Lung (tissue), 12 donors: ENCODE measurements around the gene TAS1R2. TPM values are rescaled to one million over a fixed set of nuclear protein-coding genes. Genes with fewer than 3 reads are reported as not detected.

Source experiments
- ATAC-seq: fragments of 200-7000 bp; cut with Tn5 transposase; one replicate; pipeline ENCODE4 v1.9.1; 2020; ENCODE audit warnings: moderate number of reproducible peaks; ENCODE audit not compliant: insufficient read depth, low FRiP score
- DNase-seq, 3 donors: peaks; one replicate each; pipeline ENCODE4 v3.0.0-alpha.2; 2013 to 2017
- H3K27ac ChIP-seq, 2 donors: one replicate each; pipeline ENCODE4 v1.5.1; 2013; ENCODE audit warnings: mild to moderate bottlenecking in 2 of 2, moderate library complexity in 2 of 2, control low read depth in 1 of 2, inconsistent platforms in 1 of 2, low read depth in 1 of 2, low read length in 1 of 2
- H3K27me3 ChIP-seq, 3 donors: one replicate each; pipeline ENCODE4 v1.5.1; 2013; ENCODE audit warnings: low read length in 2 of 3; ENCODE audit not compliant: control insufficient read depth in 3 of 3, insufficient read depth in 3 of 3
- H3K36me3 ChIP-seq, 4 donors: one replicate each; pipeline ENCODE4 v1.5.1; 2013; ENCODE audit warnings: low read length in 4 of 4, mild to moderate bottlenecking in 1 of 4, moderate library complexity in 1 of 4; ENCODE audit not compliant: control insufficient read depth in 4 of 4, insufficient read depth in 4 of 4
- H3K4me1 ChIP-seq, 5 donors: one replicate each; pipeline ENCODE4 v1.5.1; 2013; ENCODE audit warnings: low read length in 5 of 5, mild to moderate bottlenecking in 2 of 5, moderate library complexity in 1 of 5; ENCODE audit not compliant: control insufficient read depth in 5 of 5, insufficient read depth in 5 of 5
- H3K4me3 ChIP-seq: one replicate; pipeline ENCODE4 v1.5.1; 2013; ENCODE audit warnings: mild to moderate bottlenecking, control low read depth, moderate library complexity
- H3K9ac ChIP-seq, 2 donors: one replicate each; pipeline ENCODE4 v1.5.1; 2013; ENCODE audit warnings: low read length in 2 of 2, control low read depth in 1 of 2; ENCODE audit not compliant: insufficient read depth in 1 of 2
- H3K9me3 ChIP-seq, 4 donors: one replicate each; pipeline ENCODE4 v1.5.1; 2013; ENCODE audit warnings: low read length in 3 of 4, mild to moderate bottlenecking in 1 of 4, moderate library complexity in 1 of 4; ENCODE audit not compliant: control insufficient read depth in 4 of 4, insufficient read depth in 3 of 4
- WGBS, 2 donors: extraction: QIAGEN DNeasy Blood & Tissue Kit; methylation state at CpG; one replicate each; pipeline ENCODE4 v1.1.7; 2013; 5-methylcytosine and 5-hydroxymethylcytosine counted together
- polyA plus RNA-seq, 2 donors: library from polyadenylated mRNA; stranded (reverse); fragments of 200-250 nt; gene quantifications; one replicate each; pipeline ENCODE4 v1.2.1, GENCODE V29; 2013
- total RNA-seq, 2 donors: library from RNA; depleted of rRNA in 1 of 2; stranded (reverse); fragments of >200 nt in 1 of 2; gene quantifications; one replicate each; pipeline ENCODE4 v1.2.1, GENCODE V29; 2014 to 2021
- TF ChIP-seq, protein P1 (sequence below): IDR thresholded peaks from 2 replicates; pipeline ENCODE4 v1.5.1; 2012; ENCODE audit warnings: mild to moderate bottlenecking; ENCODE audit errors: control extremely low read depth, extremely low read depth
- donor health status: control.
- donor health status: control.
- donor health status: Bipolar disorder and iron deficiency.
- donor health status: healthy.
- donor health status: DM: yes; HTN: yes; CAD: no.

Gene TAS1R2
- total and polyA plus RNA-seq, 4 donors, result not detected

DNA sequence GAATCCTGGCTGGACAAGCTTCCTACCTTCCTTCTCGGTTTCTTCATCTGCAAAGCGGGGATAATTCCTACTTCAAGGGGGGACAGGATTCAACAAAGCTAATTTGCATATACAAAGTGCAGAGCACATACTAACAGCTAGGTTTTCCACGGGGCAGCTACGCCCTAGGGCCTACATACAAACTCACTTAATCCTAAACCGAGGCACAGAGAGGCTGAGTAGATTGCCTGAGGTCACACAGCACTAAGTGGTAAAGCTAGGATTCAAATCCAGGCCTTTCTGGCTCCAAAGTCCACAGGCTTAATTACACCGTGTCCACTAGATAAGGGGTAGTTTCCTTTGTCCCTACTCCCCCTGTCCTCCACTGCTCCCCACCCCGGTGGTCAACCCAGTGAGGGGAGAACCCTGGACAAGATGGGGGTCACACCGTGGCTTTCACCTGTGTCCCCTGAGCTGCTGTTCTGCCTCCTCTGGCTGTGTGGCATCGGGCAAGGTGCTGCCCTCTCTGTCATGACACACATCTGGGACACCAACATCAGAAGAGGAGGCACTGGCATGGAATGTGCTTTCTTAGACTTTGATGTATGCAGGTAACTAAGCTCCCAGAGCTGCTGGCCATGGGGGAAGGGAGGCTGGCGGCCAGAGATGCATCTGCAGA is 44.5 kb downstream of the TAS1R2 start:
- peaks cover 0 to 4% (median 0%) of the 10 kb centered on the region in 5 donors for H3K4me1 ChIP-seq
- TF ChIP-seq, protein P1, sequence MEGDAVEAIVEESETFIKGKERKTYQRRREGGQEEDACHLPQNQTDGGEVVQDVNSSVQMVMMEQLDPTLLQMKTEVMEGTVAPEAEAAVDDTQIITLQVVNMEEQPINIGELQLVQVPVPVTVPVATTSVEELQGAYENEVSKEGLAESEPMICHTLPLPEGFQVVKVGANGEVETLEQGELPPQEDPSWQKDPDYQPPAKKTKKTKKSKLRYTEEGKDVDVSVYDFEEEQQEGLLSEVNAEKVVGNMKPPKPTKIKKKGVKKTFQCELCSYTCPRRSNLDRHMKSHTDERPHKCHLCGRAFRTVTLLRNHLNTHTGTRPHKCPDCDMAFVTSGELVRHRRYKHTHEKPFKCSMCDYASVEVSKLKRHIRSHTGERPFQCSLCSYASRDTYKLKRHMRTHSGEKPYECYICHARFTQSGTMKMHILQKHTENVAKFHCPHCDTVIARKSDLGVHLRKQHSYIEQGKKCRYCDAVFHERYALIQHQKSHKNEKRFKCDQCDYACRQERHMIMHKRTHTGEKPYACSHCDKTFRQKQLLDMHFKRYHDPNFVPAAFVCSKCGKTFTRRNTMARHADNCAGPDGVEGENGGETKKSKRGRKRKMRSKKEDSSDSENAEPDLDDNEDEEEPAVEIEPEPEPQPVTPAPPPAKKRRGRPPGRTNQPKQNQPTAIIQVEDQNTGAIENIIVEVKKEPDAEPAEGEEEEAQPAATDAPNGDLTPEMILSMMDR, result no peak
- 56 to 63% methylated on average over 10 of the region's 10 CpGs for WGBS, 2 donors
- no peak overlapping the region for H3K27ac ChIP-seq
- H3K36me3 ChIP-seq, result no peaks in the 10 kb centered on the region
- H3K9ac ChIP-seq, result no peak overlapping the region
- no peaks in the 10 kb centered on the region for H3K9me3 ChIP-seq
- no peak overlapping the region for H3K4me3 ChIP-seq
- H3K27me3 ChIP-seq, result peaks cover 3 to 12% (median 10%) of the 10 kb centered on the region in 3 donors
- ATAC-seq (no peak), DNase-seq (no peak)

DNA sequence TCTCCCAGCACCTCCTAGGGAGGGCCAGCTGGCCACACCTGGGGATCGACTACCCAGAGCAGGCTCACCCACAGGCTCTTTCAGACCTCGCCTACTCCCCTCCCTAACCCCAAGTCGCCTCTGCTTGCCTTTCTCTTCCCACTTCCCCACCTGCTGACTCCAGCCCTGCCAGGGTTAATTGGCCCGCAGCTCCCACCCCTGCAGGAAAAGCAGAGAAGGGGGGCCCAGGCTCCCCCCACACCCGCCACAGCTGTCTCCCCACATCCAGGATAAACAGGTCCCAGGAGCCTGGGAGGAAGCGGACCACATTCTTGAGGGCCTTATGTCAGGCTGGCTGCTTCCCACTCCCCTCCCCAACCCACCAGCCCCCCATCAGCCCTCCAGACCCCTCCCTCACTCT is 45.0 kb downstream of the TAS1R2 start:
- Histone ChIP-seq H3K9me3 (no peaks in the 10 kb centered on the region), H3K4me3 (no peak overlapping the region), H3K36me3 (no peaks in the 10 kb centered on the region), H3K27ac (no peak overlapping the region), H3K4me1 (peaks cover 0 to 4% (median 0%) of the 10 kb centered on the region in 5 donors), H3K9ac (no peak overlapping the region), H3K27me3 (peaks cover 0 to 10% (median 9%) of the 10 kb centered on the region in 3 donors)
- DNase-seq (peak in 1 of 3 donors; percentile 40), ATAC-seq (no peak)
- TF ChIP-seq, protein P1, result no peak
- 31 to 33% methylated on average over 6 of the region's 6 CpGs for WGBS, 2 donors

DNA sequence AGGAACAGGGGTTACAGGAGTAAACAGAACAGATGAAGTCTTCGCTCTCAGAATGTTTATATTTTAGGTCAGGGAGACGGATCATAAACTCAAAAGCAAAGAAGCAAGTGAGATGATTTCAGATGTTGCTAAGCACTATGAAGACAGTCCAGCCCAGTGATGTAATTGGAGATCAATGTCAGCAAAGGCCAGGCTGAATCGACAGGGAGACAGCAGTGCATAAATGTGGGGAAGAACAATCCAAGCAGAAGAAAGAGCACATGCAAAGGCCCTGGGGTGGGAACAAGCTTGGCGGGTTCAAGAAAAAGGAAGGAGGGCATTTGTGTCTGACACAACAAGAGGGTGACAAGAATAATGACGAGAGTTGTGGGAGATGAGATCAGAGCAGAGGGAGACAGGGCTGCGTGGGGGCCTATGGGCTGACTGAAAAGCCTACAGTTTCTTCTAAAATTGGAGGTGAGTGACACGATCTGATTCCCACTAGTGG is 47.0 kb downstream of the TAS1R2 start:
- 74 to 83% methylated on average over 7 of the region's 7 CpGs for WGBS, 2 donors
- no peak overlapping the region for H3K27ac ChIP-seq
- no peak overlapping the region for H3K9ac ChIP-seq
- ATAC-seq (no peak), DNase-seq (no peak)
- no peak overlapping the region for H3K4me3 ChIP-seq
- no peaks in the 10 kb centered on the region for H3K9me3 ChIP-seq
- H3K4me1 ChIP-seq, result peaks cover 0 to 4% (median 0%) of the 10 kb centered on the region in 5 donors
- TF ChIP-seq, protein P1, result no peak
- no peaks in the 10 kb centered on the region for H3K36me3 ChIP-seq
- peaks cover 0 to 6% (median 3%) of the 10 kb centered on the region in 3 donors for H3K27me3 ChIP-seq
